ENCODE results near the gene ZNF134.

The ZNF134 gene

DNA sequence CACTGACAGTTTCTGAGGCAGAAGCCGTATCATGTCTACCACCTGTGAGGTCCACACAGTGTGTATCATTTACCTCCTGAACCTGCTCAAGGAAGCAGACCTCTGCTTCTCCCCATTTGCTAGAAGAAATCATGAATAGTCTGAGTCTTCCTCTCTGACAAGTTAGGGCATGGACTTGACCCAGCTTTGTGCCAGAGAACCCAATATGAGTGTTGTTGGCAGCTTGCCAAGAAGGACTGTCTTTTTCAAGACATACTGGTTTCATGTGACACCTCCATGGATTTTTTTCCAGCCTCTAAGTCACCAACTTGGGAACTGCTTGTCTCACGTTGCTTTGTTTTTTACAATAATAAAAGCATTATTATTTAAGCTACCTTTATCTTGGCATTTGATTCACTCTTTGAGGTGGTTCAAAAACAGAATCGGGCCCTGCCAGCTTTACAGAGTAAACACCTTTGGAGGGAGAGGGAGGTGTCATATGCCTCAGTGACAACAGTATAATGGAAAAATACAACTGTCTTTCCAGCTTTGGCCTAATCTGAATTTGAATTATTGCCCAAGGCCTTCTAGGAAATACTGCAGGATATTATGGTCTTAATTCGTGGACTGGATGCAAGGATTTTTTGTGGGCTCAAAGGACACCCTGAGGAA is 28.5 kb downstream of the ZNF134 start:
- TF ChIP-seq, protein P1, sequence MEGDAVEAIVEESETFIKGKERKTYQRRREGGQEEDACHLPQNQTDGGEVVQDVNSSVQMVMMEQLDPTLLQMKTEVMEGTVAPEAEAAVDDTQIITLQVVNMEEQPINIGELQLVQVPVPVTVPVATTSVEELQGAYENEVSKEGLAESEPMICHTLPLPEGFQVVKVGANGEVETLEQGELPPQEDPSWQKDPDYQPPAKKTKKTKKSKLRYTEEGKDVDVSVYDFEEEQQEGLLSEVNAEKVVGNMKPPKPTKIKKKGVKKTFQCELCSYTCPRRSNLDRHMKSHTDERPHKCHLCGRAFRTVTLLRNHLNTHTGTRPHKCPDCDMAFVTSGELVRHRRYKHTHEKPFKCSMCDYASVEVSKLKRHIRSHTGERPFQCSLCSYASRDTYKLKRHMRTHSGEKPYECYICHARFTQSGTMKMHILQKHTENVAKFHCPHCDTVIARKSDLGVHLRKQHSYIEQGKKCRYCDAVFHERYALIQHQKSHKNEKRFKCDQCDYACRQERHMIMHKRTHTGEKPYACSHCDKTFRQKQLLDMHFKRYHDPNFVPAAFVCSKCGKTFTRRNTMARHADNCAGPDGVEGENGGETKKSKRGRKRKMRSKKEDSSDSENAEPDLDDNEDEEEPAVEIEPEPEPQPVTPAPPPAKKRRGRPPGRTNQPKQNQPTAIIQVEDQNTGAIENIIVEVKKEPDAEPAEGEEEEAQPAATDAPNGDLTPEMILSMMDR (IDR thresholded peaks at IDR 0.05; ENCODE audit: insufficient read depth, low read length, poor library complexity, severe bottlenecking) = no peak
- no peaks in the 10 kb centered on the region for H3K27me3 ChIP-seq (replicated peaks; ENCODE audit: control insufficient read depth, insufficient read depth, low read length)
- DNase-seq (ENCODE audit: extremely low read depth, insufficient read length) = no peak
- H3K4me3 ChIP-seq (replicated peaks; ENCODE audit: low read depth, low read length) = no peak overlapping the region
- peaks cover 22% of the 10 kb centered on the region for H3K36me3 ChIP-seq (ENCODE audit: control insufficient read depth, insufficient read depth, low read length)

DNA sequence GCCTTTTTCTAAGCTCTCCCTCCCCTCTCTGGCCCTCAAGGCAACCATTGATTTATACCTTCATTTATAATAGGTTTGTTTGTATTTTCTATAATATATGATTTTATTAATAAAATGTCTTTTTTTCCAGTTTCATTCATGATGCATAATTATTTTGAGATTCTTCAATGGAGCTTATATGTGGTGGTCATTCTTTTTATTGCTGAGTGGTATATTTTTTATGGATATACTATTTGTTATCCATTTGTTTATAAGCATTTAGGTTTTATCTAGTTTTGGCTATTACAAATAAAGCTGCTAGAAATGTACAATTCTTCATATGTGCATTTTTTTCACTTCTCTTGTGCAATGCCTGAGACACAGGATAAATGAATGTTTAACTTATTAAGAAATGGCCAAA is 29.7 kb downstream of the ZNF134 start:
- Histone ChIP-seq H3K4me3 (replicated peaks; ENCODE audit: low read depth, low read length) (no peak overlapping the region), H3K36me3 (ENCODE audit: control insufficient read depth, insufficient read depth, low read length) (peaks cover 22% of the 10 kb centered on the region), H3K27me3 (replicated peaks; ENCODE audit: control insufficient read depth, insufficient read depth, low read length) (no peaks in the 10 kb centered on the region)
- no peak for DNase-seq (ENCODE audit: extremely low read depth, insufficient read length)
- TF ChIP-seq, protein P1 (IDR thresholded peaks at IDR 0.05; ENCODE audit: insufficient read depth, low read length, poor library complexity, severe bottlenecking) = no peak

DNA sequence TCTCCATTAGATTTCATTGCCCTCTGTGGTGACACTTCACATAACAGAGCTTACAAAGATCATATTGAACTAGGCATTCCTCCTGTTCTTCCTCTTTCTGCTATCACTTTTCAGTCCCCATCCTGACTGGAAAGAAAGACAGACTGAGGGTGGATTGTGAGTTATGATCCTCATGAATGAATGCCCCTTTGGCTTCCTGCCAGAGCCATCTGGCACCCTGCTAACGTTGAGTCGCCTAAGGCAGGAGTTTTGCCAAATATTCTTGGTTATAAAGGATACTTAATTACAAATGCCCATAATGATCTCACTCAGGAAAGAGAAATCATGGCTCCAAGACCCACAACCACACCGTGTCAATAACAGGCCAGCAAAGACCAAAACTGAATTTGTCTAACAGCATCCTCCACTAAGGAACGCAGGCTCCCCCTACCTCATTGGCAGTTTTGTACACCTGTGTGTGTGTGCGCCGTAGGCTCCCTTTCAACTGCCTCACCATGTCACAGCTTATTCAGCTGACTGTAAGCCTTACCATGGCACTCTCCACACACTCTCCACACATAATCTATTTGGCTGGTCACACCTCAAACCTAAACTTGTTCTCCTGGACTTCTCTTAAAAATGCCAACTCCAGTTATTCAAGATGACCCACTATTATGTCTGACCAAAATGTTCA is 34.4 kb downstream of the ZNF134 start:
- Histone ChIP-seq H3K27me3 (replicated peaks; ENCODE audit: control insufficient read depth, insufficient read depth, low read length) (no peaks in the 10 kb centered on the region), H3K36me3 (ENCODE audit: control insufficient read depth, insufficient read depth, low read length) (no peaks in the 10 kb centered on the region), H3K4me3 (replicated peaks; ENCODE audit: low read depth, low read length) (no peak overlapping the region)
- DNase-seq (ENCODE audit: extremely low read depth, insufficient read length) = no peak
- TF ChIP-seq, protein P1 (IDR thresholded peaks at IDR 0.05; ENCODE audit: insufficient read depth, low read length, poor library complexity, severe bottlenecking) = no peak

DNA sequence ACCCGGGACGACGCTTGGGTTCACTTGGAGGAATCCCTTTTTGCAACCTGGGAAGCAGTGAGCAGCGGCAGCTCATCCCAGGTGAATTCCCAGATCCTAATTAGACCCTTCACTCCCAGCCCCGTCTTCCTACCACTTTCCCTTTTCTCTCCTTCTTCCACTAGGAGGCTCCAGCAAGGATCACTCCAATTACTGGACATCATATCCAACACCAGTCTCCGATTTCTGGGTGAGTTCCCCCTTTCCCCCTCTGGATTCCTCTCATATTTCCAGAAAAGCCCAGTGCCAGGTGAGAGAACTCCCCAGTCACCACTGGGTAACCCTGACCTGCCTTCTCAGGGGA is 37.6 kb downstream of the ZNF134 start:
- TF ChIP-seq, protein P1 (IDR thresholded peaks at IDR 0.05; ENCODE audit: insufficient read depth, low read length, poor library complexity, severe bottlenecking) = no peak
- Histone ChIP-seq H3K4me3 (replicated peaks; ENCODE audit: low read depth, low read length) (no peak overlapping the region), H3K36me3 (ENCODE audit: control insufficient read depth, insufficient read depth, low read length) (no peaks in the 10 kb centered on the region), H3K27me3 (replicated peaks; ENCODE audit: control insufficient read depth, insufficient read depth, low read length) (no peaks in the 10 kb centered on the region)
- DNase-seq (ENCODE audit: extremely low read depth, insufficient read length) = no peak

DNA sequence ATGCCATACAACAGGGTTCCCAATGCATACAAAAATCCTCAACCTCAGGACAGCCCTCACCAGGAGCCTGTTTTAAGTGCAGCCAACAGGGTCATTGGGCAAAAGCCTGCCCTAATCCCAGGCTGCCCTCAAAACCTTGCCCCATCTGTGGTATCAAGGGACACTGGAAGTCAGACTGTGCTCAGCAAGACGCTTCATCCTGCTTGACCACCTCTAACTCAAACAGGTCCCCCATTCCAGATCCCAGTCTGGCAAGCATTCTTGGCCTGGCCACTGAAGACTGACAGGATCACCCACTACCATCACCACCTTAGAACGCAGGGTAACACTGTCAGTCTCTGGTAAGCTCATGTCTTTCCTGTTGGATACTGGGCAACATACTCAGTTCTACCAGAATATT is 39.6 kb downstream of the ZNF134 start:
- no peak overlapping the region for H3K4me3 ChIP-seq (replicated peaks; ENCODE audit: low read depth, low read length)
- H3K27me3 ChIP-seq (replicated peaks; ENCODE audit: control insufficient read depth, insufficient read depth, low read length) = no peaks in the 10 kb centered on the region
- TF ChIP-seq, protein P1 (IDR thresholded peaks at IDR 0.05; ENCODE audit: insufficient read depth, low read length, poor library complexity, severe bottlenecking) = no peak
- no peak for DNase-seq (ENCODE audit: extremely low read depth, insufficient read length)
- no peaks in the 10 kb centered on the region for H3K36me3 ChIP-seq (ENCODE audit: control insufficient read depth, insufficient read depth, low read length)
